Erythroblast (primary cell): ENCODE results near the gene DCPS.

Source experiments
- GATA1 ChIP-seq: IDR thresholded peaks from 2 replicates; pipeline ENCODE4 v1.6.1; 2011; ENCODE audit warnings: low read depth, mild to moderate bottlenecking, control low read depth, low read length, moderate library complexity
- POLR2A ChIP-seq: IDR thresholded peaks from 2 replicates; pipeline ENCODE4 v1.6.1; 2011; ENCODE audit warnings: mild to moderate bottlenecking, low read length

DNA sequence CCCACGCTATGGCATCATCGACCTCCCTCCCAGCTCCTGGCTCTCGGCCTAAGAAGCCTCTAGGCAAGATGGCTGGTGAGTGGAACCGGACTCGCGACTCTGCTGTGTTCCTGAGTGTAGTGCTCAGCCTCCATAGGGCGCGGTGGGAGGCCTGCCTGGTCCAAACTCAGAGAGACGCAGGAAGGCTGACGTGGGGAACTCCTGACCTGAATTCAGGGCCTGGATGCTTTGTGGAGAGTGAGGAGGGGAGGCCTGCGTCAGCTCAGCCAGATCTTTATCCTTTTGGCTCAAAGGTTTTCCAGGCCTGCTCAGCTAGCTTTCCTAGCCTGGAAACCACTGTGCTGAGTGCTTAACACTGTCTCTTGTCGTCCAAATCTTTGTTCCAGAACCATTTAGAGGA, 13.0 kb upstream of the DCPS start:
- TF ChIP-seq POLR2A, result no peak
- no peak for TF ChIP-seq GATA1
